ENCODE results near the gene CARMIL1.

DNA sequence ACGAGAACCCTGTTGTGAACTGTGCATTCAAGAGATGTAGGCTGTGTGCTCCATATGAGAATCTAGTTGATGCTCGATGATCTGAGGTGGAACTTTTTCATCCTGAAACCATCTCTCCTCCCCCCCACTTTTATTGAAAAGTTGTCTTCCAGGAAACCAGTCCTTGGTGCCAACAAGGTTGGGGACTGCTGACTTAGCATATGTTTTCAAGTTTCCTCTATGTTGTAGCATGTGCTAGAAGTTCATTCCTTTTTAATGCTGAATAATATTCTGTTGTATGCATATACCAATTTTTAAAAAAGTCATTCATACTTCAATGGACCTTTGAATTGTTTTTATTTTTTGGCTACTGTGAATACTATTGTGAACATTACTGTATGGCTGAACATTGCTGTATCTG, 27.2 kb downstream of the CARMIL1 start:
- TF ChIP-seq HDAC6 (IDR thresholded peaks at IDR 0.05; ENCODE audit: unreplicated experiment) = no peak
- TF ChIP-seq CEBPB (IDR thresholded peaks at IDR 0.05; ENCODE audit: borderline replicate concordance in 1 of 2, low read depth in 2 of 2, low read length in 2 of 2) = no peak
- TF ChIP-seq, protein P1, sequence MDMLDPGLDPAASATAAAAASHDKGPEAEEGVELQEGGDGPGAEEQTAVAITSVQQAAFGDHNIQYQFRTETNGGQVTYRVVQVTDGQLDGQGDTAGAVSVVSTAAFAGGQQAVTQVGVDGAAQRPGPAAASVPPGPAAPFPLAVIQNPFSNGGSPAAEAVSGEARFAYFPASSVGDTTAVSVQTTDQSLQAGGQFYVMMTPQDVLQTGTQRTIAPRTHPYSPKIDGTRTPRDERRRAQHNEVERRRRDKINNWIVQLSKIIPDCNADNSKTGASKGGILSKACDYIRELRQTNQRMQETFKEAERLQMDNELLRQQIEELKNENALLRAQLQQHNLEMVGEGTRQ (IDR thresholded peaks at IDR 0.05; ENCODE audit: borderline replicate concordance, low read depth, low read length) = no peak
- TF ChIP-seq TBL1XR1 (IDR thresholded peaks at IDR 0.05; ENCODE audit: low read depth, low read length) = no peak
- TF ChIP-seq, protein P2, sequence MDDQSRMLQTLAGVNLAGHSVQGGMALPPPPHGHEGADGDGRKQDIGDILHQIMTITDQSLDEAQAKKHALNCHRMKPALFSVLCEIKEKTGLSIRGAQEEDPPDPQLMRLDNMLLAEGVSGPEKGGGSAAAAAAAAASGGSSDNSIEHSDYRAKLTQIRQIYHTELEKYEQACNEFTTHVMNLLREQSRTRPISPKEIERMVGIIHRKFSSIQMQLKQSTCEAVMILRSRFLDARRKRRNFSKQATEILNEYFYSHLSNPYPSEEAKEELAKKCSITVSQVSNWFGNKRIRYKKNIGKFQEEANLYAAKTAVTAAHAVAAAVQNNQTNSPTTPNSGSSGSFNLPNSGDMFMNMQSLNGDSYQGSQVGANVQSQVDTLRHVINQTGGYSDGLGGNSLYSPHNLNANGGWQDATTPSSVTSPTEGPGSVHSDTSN (IDR thresholded peaks at IDR 0.05; ENCODE audit: insufficient replicate concordance, low read depth, low read length) = no peak
- TF ChIP-seq, protein P3, sequence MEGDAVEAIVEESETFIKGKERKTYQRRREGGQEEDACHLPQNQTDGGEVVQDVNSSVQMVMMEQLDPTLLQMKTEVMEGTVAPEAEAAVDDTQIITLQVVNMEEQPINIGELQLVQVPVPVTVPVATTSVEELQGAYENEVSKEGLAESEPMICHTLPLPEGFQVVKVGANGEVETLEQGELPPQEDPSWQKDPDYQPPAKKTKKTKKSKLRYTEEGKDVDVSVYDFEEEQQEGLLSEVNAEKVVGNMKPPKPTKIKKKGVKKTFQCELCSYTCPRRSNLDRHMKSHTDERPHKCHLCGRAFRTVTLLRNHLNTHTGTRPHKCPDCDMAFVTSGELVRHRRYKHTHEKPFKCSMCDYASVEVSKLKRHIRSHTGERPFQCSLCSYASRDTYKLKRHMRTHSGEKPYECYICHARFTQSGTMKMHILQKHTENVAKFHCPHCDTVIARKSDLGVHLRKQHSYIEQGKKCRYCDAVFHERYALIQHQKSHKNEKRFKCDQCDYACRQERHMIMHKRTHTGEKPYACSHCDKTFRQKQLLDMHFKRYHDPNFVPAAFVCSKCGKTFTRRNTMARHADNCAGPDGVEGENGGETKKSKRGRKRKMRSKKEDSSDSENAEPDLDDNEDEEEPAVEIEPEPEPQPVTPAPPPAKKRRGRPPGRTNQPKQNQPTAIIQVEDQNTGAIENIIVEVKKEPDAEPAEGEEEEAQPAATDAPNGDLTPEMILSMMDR (IDR thresholded peaks at IDR 0.05 in 2 of 3, conservative IDR thresholded peaks at IDR 0.05 in 1 of 3; ENCODE audit: control insufficient read depth in 2 of 3, extremely low read depth in 1 of 3, insufficient read depth in 1 of 3, low read depth in 3 of 3, low read length in 3 of 3) = no peak
- TF ChIP-seq YY1 (IDR thresholded peaks at IDR 0.05; ENCODE audit: low read depth, low read length) = no peak
- TF ChIP-seq MYB (IDR thresholded peaks at IDR 0.05; ENCODE audit: borderline replicate concordance, low read depth, low read length) = no peak
- TF ChIP-seq POLR2AphosphoS5 (IDR thresholded peaks at IDR 0.05; ENCODE audit: low read length) = no peak
- TF ChIP-seq SUZ12 (IDR thresholded peaks at IDR 0.05; ENCODE audit: unreplicated experiment) = no peak
- TF ChIP-seq FOXM1 (IDR thresholded peaks at IDR 0.05; ENCODE audit: low read depth, low read length) = no peak
- no peak for TF ChIP-seq FOXK2 (IDR thresholded peaks at IDR 0.05)
